Suppressor macrophage treated with lipopolysaccharide for 4 hours (primary cell): ENCODE results near the gene IPO5.
"Not testable (repeated sequence)": the region's sequence is repeated elsewhere in the genome, so short reads cannot be mapped to it uniquely, and the experiment has no call there.

Experiments used
- DNase-seq: peaks from one replicate; pipeline ENCODE4 v3.0.0-alpha.2; 2020

The IPO5 gene

DNA sequence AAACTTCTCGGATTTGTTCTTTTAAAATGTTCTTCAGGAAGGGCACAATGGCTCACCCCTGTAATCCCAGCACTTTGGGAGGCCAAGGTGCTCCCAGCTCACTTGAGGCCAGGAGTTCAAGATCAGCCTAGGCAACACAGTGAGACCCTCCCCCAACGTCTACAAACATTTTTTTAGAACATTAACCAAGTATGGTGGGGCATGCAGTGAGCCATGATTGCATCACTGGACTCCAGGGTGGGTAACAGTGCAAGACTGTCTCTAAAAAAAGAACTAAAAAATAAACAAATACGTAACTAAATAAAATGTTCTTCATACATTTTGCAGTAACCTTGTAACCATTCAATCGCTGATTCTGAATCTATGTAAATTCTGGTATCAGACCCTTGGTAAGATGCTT lies 2.1 kb upstream of the IPO5 start:
- no peak for DNase-seq

DNA sequence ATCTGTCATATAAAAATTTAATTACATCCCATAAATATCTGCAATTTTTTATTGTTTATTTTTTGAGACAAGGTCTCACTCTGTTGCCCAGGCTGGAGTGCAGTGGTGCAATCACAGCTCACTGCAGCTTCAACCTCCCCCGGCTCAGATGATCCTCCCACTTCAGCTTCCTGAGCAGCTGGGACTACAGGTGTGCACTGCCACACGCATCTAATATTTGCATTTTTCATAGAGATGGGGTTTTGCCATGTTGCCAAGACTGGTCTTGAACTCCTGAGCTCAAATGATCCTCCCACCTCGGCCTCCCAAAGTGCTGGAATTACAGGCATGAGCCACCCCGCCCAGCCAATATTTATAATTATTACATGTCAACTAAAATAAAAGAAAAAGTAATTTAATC lies 644 bp upstream of the IPO5 start:
- DNase-seq, result not testable (repeated sequence)

DNA sequence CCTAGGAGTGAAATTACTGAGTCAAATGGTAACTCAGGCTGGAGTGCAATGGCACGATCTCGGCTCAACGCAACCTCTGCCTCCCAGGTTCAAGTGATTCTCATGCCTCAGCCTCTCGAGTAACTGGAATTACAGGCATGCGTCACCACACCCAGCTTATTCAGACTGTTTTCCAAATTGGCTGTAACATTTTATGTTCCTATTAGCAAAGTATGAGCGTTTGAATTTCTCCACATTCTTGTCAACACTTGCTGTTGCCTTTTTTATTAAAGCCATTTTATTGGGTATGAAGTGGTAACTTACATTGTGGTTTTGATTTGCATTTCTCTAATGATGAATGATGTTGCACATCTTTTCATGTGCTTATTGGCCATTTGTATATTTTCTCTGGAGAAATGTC lies 7.9 kb downstream of the IPO5 start:
- DNase-seq, result no peak

GRCh38 chr13:97962887-97963286 lies 9.4 kb downstream of the IPO5 start:
- DNase-seq, result no peak

- DNase-seq, result no peak
These were observed 13.8 kb downstream of the IPO5 start for GRCh38 chr13:97967226-97967625.

DNA sequence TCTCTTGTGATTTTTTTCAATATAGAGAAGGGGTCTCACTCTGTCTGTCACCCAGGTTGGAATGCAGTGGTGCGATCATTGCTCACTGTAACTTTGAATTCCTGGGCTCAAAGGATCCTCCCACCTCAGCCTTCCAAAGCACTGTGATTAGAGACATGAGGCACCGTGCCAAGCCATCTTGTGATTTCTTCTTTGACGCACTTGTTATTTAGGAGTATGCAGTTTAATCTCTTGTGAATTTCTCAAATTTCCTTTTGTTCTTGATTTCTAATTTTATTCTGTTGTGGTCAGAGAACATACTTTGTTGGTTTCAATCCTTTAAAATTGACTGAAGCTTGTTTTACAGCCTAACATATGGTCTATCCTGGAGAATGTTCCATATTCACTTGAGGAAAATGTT lies 14.5 kb downstream of the IPO5 start:
- DNase-seq, result no peak

GRCh38 chr13:97971519-97971918 lies 18.0 kb downstream of the IPO5 start:
- no peak for DNase-seq

GRCh38 chr13:97974773-97975172 lies 21.3 kb downstream of the IPO5 start:
- DNase-seq, result no peak

GRCh38 chr13:97975280-97975847 lies 21.9 kb downstream of the IPO5 start:
- DNase-seq, result no peak

- peak; percentile 94 for DNase-seq
These were observed 22.6 kb downstream of the IPO5 start for GRCh38 chr13:97975848-97976609.

GRCh38 chr13:97976610-97977521 lies 23.4 kb downstream of the IPO5 start:
- DNase-seq, result peak; percentile 35

- DNase-seq, result no peak
These were observed 24.5 kb downstream of the IPO5 start for GRCh38 chr13:97977982-97978381.

DNA sequence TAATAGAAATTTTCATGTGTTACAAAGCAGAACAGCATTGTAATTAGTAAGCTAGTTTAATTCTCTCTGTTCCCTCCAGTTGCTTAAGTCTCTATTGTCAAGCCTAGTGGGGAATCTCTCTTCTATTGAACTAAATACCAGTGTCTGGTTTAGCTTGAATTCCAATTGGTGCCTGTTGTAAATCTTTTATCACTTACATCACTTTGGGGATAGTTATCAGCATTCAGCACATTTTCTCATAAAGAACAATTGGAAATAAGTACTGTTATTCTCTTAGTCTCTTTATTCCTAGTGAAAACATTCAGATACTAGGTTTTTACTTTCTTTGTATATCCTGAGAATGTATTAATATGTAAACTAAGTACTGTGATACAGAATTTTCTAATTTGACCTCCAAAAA lies 25.2 kb downstream of the IPO5 start:
- DNase-seq, result no peak

- DNase-seq, result no peak
These were observed 25.6 kb downstream of the IPO5 start for GRCh38 chr13:97979051-97979450.

DNA sequence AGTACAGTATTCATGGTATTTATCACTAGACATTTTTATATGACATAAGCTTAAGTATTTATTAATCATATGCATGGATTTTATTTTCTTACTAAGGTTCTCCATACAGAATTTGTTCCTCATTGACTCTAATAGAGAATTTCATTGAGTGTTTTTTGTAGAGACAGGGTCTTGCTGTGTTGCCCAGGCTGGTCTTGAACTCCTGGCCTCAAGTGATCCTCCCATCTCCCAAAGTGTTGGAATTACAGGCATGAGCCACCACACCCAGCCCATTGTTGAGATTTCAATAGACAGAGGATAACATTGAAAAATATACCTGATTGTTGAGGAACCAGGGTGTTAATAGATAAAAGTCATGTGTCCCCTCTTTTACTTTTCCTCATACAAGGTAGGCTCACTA lies 26.1 kb downstream of the IPO5 start:
- no peak for DNase-seq

- no peak for DNase-seq
These were observed 28.8 kb downstream of the IPO5 start for GRCh38 chr13:97982286-97982685.

GRCh38 chr13:97986835-97987234 lies 33.4 kb downstream of the IPO5 start:
- DNase-seq, result peak; percentile 54

GRCh38 chr13:97999653-98000052 lies 46.2 kb downstream of the IPO5 start:
- no peak for DNase-seq

GRCh38 chr13:98004107-98004506 lies 50.6 kb downstream of the IPO5 start:
- DNase-seq, result no peak

GRCh38 chr13:98004997-98005396 lies 51.5 kb downstream of the IPO5 start:
- not testable (repeated sequence) for DNase-seq

- no peak for DNase-seq
These were observed 53.5 kb downstream of the IPO5 start for GRCh38 chr13:98007001-98007400.

DNA sequence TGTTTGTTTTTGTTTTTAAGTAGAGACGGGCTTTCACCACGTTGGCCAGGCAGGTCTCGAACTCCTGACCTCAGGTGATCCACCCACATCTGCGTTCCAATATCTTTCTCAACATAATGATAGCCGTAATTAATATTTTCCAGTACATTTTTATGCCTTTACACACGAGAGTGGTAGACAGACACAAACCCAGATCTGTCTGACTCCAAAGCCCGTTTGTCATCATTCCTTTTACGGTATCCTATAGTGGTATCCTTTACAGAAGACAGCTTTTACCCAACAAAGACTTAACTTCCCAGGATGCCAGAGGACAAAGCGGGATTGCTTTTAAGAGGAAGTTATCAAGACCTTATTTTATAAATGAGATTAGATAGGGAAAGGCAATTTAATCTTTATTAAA lies 59.8 kb downstream of the IPO5 start:
- DNase-seq, result no peak

DNA sequence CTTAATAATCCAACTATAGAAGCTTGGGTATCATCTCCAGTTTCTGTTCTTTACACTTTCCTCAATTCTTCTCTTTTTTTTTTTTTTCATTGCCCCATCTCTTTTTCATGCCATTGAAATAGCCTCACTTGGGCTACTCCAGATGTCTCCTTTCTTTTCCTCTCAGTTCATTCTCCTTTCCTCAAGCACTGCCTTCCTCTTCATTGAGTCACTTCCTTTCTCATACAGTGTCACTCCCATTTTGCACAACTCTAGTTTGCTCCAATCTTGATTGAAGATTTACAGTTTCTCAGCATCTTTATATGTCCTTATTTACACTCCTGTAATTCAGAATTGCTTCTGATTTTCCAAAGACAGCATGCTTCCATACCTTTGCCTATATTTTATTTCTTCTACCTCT lies 61.3 kb downstream of the IPO5 start:
- no peak for DNase-seq

- no peak for DNase-seq
These were observed 64.8 kb downstream of the IPO5 start for GRCh38 chr13:98018293-98018692.
